ENCODE results near the gene FSCN2. TPM values are rescaled to one million over a fixed set of nuclear protein-coding genes. Genes with fewer than 3 reads are reported as not detected.

FSCN2 gene
- total and polyA plus RNA-seq, 10 of the 15 experiments (the other 5 are each of a cell fraction or from before 2014, with no cell fraction given) = 0.12 to 2.1 (median 0.65) TPM; not detected in 3

DNA sequence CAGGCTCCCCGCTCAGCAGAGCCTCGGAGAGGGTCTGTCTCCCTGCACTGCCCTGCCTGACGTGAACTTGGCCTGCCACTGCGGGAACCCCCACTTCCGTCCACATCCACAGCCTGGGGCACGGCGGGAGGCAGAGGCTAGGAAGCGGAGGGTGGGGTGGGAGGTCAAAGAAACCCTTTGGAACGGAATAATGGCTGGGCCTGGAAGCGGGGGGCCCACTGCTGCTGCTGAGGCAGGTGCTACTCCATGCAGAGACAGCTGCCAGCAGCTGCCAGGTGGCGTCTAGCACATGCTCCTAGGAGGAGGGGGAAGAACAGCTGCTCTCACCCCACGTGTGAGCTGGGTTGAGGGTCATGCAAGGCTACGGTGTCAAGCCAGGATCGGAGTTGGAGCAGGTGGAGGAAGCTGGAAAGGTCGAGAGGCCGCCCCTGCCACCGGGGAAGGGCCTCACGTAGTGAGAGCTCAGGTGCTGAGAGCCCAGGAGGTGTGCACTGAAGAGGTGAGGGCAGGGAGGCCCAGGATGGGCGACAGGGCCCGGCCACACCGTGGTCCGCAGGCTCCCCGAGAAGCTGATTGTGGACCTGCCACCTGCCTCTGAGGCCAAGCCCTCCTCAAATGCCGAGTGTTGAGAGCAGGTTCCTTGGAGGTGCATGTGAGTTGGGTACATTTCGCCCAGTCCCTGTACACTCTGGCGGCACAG, 9.8 kb downstream of the FSCN2 start:
- no peaks in the 10 kb centered on the region for H3K79me2 ChIP-seq (ENCODE audit: control insufficient read depth, insufficient read depth, low read length)
- intact Hi-C loops (cut with micrococcal nuclease; ENCODE audit: unreplicated experiment) (no loop called here), in situ Hi-C loops (cut with MboI) (no loop called here)
- CTCF ChIA-PET = interaction anchor here (0.6 to 2.2 kb wide), 3 partner anchors 19 to 1129 kb away, joined by 3 to 5 read pairs (median 4); no protein-coding TSS in a partner anchor
- H3K4me3 ChIP-seq = no peak overlapping the region
- ATAC-seq (no peak; the same call in 2 of the 3 replicates), DNase-seq (ENCODE audit: low read depth, low spot score) (no peak), FAIRE-seq (no peak)
- no peak overlapping the region for H2AFZ ChIP-seq (ENCODE audit: control insufficient read depth, low read depth, low read length)
- RAD21 ChIA-PET (ENCODE audit: unreplicated experiment) = interaction anchor here (0.7 to 1.0 kb wide), 3 partner anchors 23 to 246 kb away, joined by 3 read pairs; no protein-coding TSS in a partner anchor
- no peaks in the 10 kb centered on the region for H3K9me3 ChIP-seq (replicated peaks; ENCODE audit: control insufficient read depth, insufficient read depth, low read length)
- TF ChIP-seq CBFB (IDR thresholded peaks at IDR 0.05; ENCODE audit: low read depth) (no peak), TCF3 (IDR thresholded peaks at IDR 0.05; ENCODE audit: borderline replicate concordance, insufficient read depth, low read depth, low read length) (0 out of 2 replicates have a peak, but pooled peaks have one; percentile 22), MTA3 (IDR thresholded peaks at IDR 0.05; ENCODE audit: borderline replicate concordance, low read length) (0 out of 2 replicates have a peak, but pooled peaks have one; percentile 25), TCF12 (IDR thresholded peaks at IDR 0.05; ENCODE audit: low read depth, low read length) (peak; percentile 64; the same call in 1 of the 2 replicates), YBX1 (IDR thresholded peaks at IDR 0.05) (no peak), POLR2A (IDR thresholded peaks at IDR 0.05; ENCODE audit: low read depth, low read length) (peak; percentile 57)
- TF ChIP-seq, protein P1, sequence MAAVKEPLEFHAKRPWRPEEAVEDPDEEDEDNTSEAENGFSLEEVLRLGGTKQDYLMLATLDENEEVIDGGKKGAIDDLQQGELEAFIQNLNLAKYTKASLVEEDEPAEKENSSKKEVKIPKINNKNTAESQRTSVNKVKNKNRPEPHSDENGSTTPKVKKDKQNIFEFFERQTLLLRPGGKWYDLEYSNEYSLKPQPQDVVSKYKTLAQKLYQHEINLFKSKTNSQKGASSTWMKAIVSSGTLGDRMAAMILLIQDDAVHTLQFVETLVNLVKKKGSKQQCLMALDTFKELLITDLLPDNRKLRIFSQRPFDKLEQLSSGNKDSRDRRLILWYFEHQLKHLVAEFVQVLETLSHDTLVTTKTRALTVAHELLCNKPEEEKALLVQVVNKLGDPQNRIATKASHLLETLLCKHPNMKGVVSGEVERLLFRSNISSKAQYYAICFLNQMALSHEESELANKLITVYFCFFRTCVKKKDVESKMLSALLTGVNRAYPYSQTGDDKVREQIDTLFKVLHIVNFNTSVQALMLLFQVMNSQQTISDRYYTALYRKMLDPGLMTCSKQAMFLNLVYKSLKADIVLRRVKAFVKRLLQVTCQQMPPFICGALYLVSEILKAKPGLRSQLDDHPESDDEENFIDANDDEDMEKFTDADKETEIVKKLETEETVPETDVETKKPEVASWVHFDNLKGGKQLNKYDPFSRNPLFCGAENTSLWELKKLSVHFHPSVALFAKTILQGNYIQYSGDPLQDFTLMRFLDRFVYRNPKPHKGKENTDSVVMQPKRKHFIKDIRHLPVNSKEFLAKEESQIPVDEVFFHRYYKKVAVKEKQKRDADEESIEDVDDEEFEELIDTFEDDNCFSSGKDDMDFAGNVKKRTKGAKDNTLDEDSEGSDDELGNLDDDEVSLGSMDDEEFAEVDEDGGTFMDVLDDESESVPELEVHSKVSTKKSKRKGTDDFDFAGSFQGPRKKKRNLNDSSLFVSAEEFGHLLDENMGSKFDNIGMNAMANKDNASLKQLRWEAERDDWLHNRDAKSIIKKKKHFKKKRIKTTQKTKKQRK (IDR thresholded peaks at IDR 0.05; ENCODE audit: low read depth, low read length) = no peak
- TF ChIP-seq, protein P2, sequence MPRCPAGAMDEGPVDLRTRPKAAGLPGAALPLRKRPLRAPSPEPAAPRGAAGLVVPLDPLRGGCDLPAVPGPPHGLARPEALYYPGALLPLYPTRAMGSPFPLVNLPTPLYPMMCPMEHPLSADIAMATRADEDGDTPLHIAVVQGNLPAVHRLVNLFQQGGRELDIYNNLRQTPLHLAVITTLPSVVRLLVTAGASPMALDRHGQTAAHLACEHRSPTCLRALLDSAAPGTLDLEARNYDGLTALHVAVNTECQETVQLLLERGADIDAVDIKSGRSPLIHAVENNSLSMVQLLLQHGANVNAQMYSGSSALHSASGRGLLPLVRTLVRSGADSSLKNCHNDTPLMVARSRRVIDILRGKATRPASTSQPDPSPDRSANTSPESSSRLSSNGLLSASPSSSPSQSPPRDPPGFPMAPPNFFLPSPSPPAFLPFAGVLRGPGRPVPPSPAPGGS (IDR thresholded peaks at IDR 0.05; ENCODE audit: borderline replicate concordance, insufficient read depth, low read depth, low read length, poor library complexity, severe bottlenecking) = peak; percentile 45
- BruUV-seq (replicated peaks) = no TSS peak
- POLR2A ChIA-PET = no interaction called here
- no peaks in the 10 kb centered on the region for H4K20me1 ChIP-seq (ENCODE audit: control insufficient read depth, insufficient read depth)
- SMC1A ChIA-PET (ENCODE audit: uncharacterized antibody, unreplicated experiment) = interaction anchor here (0.5 kb wide), 1 partner anchor 8 kb away, joined by 3 read pairs; no protein-coding TSS in a partner anchor
- no peaks in the 10 kb centered on the region; a peak in 2 of 4 replicates for H3K27me3 ChIP-seq (replicated peaks in 1 of 2; ENCODE audit: control insufficient read depth in 2 of 2, insufficient read depth in 2 of 2, low read length in 1 of 2)
- peaks cover 0 to 5% of the 10 kb centered on the region in 2 experiments; a peak in 2 of 4 replicates for H3K36me3 ChIP-seq (ENCODE audit: control insufficient read depth in 2 of 2, insufficient read depth in 2 of 2, low read length in 1 of 2)
- H3K9ac ChIP-seq (ENCODE audit: control insufficient read depth, insufficient read depth, low read length) = no peak overlapping the region
- no peaks in the 10 kb centered on the region for H3K4me1 ChIP-seq (ENCODE audit: control insufficient read depth, insufficient read depth, low read length)
- H3K4me2 ChIP-seq (ENCODE audit: control insufficient read depth, insufficient read depth) = no peak overlapping the region
- 75% methylated on average over 26 of the region's 26 CpGs for WGBS (ENCODE audit: insufficient coverage, insufficient replicate concordance, low lambda C conversion rate, missing lambda C conversion rate)
- H3K27ac ChIP-seq (ENCODE audit: control insufficient read depth, insufficient read depth) = no peak overlapping the region

All from GM12878 (cell line).